ENCODE measurements around the gene CRADD. TPM values are rescaled to one million over a fixed set of nuclear protein-coding genes. Genes with fewer than 3 reads are reported as not detected.

The CRADD gene
- total and polyA plus RNA-seq, 2 of the 4 experiments (the other 2 are of a cell fraction) = 11.1 to 14.0 TPM

DNA sequence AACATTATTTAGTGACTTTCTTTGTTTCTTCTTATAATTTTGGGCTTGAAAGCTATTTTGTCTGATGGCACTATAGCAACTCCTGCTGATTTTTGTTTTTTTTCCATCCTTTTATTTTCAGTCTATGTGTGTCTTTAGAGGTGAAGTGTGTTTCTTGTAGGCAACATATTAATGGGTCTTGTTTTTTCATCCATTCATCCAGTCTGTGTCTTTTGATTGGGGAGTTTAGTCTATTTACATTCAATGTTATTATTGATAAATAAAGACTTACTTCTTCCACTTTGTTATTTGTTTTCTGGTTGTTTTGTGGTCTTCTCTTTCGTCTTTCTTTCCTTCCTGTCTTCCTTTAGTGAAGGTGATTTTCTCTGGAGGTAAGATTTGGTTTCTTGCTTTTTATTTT lies 198.0 kb downstream of the CRADD start:
- no CpG with 5 or more reads among the region's 1 CpG for WGBS, 2 experiments (ENCODE audit: extremely low coverage in 2 of 2, insufficient read length in 1 of 2)
- CTCF ChIA-PET = no interaction called here

More for the DNA sequence above, 198.0 kb downstream of the CRADD start:
- POLR2A ChIA-PET (ENCODE audit: unreplicated experiment) = no interaction called here
- in situ Hi-C loops (cut with MboI; ENCODE audit: low sequenced_read_pairs) (no loop called here), intact Hi-C loops (cut with micrococcal nuclease) (no loop called here), dilution Hi-C loops (cut with HindIII; ENCODE audit: low sequenced_read_pairs, unreplicated experiment) (no loop called here)
- Histone ChIP-seq H4K91ac (ENCODE audit: insufficient read depth, low read depth, low read length) (no peak overlapping the region), H2BK120ac (ENCODE audit: low read depth, low read length) (no peak overlapping the region), H3K36me3 (ENCODE audit: control insufficient read depth, insufficient read depth, low read length) (no peaks in the 10 kb centered on the region), H2BK5ac (ENCODE audit: low read depth, low read length, poor library complexity, severe bottlenecking) (no peak overlapping the region), H3K56ac (ENCODE audit: extremely low read depth, insufficient read depth, low read length) (no peak overlapping the region), H3K18ac (ENCODE audit: low read depth, low read length) (no peak overlapping the region), H3K14ac (replicated peaks; ENCODE audit: low read depth, low read length) (no peak overlapping the region), H3K9me1 (ENCODE audit: insufficient read depth, low read length) (peaks cover 2% of the 10 kb centered on the region; the same call in 1 of the 2 replicates), H2AK5ac (ENCODE audit: low read depth, low read length) (no peak overlapping the region), H3K27ac (ENCODE audit: insufficient read depth, low read length) (no peak overlapping the region), H2BK20ac (ENCODE audit: low read depth, low read length) (no peak overlapping the region), H3K4me3 (ENCODE audit: insufficient read depth, low read depth, low read length) (no peak overlapping the region), H3K9me3 (ENCODE audit: control insufficient read depth, insufficient read depth, low read length) (peaks cover 8% of the 10 kb centered on the region), H3K9ac (ENCODE audit: low read depth, low read length) (no peak overlapping the region), H4K5ac (ENCODE audit: low read depth, low read length) (no peak overlapping the region), H3K23ac (ENCODE audit: low read depth, low read length) (no peak overlapping the region), H3K4me2 (ENCODE audit: low read depth, low read length) (no peak overlapping the region), H3K27me3 (ENCODE audit: control insufficient read depth, insufficient read depth, low read length) (no peaks in the 10 kb centered on the region), H2AFZ (replicated peaks; ENCODE audit: low read length, poor library complexity) (no peak overlapping the region), H2BK15ac (ENCODE audit: low read depth, low read length) (no peak overlapping the region), H3K4me1 (ENCODE audit: control insufficient read depth, insufficient read depth, low read length) (peaks cover 4% of the 10 kb centered on the region), H4K20me1 (ENCODE audit: insufficient read depth, low read length) (no peaks in the 10 kb centered on the region), H2AK9ac (replicated peaks; ENCODE audit: low read depth, low read length, poor library complexity) (no peak overlapping the region), H4K8ac (ENCODE audit: low read depth in 2 of 2, low read length in 2 of 2) (no peak overlapping the region), H3K79me1 (ENCODE audit: low read depth in 1 of 2, low read length in 2 of 2) (no peaks in the 10 kb centered on the region), H3K4ac (ENCODE audit: low read depth, low read length) (no peak overlapping the region)
- TF ChIP-seq SMC3 (IDR thresholded peaks at IDR 0.05; ENCODE audit: low read depth, low read length) (no peak), CHD1 (IDR thresholded peaks at IDR 0.05; ENCODE audit: low read depth, low read length) (no peak), ELK1 (IDR thresholded peaks at IDR 0.05; ENCODE audit: borderline replicate concordance, low read depth, low read length) (no peak), RFX5 (IDR thresholded peaks at IDR 0.05; ENCODE audit: low read depth, low read length) (no peak), BHLHE40 (IDR thresholded peaks at IDR 0.05; ENCODE audit: low read depth, low read length) (no peak), RAD21 (IDR thresholded peaks at IDR 0.05; ENCODE audit: low read length) (no peak), MAFK (IDR thresholded peaks at IDR 0.05; ENCODE audit: low read depth, low read length) (no peak), MAZ (IDR thresholded peaks at IDR 0.05; ENCODE audit: borderline replicate concordance, low read depth, low read length) (no peak), FOS (IDR thresholded peaks at IDR 0.05; ENCODE audit: low read depth, low read length) (no peak), POLR2A (IDR thresholded peaks at IDR 0.05; ENCODE audit: low read depth, low read length) (no peak), CTCF (conservative IDR thresholded peaks at IDR 0.05; ENCODE audit: low read depth, low read length) (no peak), MXI1 (IDR thresholded peaks at IDR 0.05; ENCODE audit: borderline replicate concordance, low read depth, low read length) (no peak), CEBPB (IDR thresholded peaks at IDR 0.05; ENCODE audit: low read depth, low read length) (no peak)
- ATAC-seq (ENCODE audit: low read depth) (no peak), DNase-seq (no peak)
- no TSS peak for BruUV-seq (replicated peaks)

All from IMR-90 (cell line).